SK-N-MC (cell line): ENCODE measurements around the gene ACAT2.

Experiments
- EZH2 ChIP-seq: fragments of 200-600 bp; sonication (generic); IDR thresholded peaks from one replicate; pipeline ENCODE4 v1.6.1; 2017; ENCODE audit warnings: antibody characterized with exemption
- FOXP2 ChIP-seq: optimal IDR thresholded peaks from 2 replicates; pipeline ENCODE3; 2011; ENCODE audit warnings: mild to moderate bottlenecking, moderate library complexity; ENCODE audit not compliant: insufficient read depth; ENCODE audit errors: extremely low read length, control extremely low read depth
- POLR2AphosphoS5 ChIP-seq: IDR thresholded peaks from 2 replicates; pipeline ENCODE4 v1.6.1; 2012; ENCODE audit warnings: mild to moderate bottlenecking, low read depth, low read length, borderline replicate concordance

GRCh38 chr6:159778131-159778530 is 16.3 kb downstream of the ACAT2 start:
- TF ChIP-seq EZH2 (no peak), POLR2AphosphoS5 (no peak), FOXP2 (no peak)
